HG03521 (cell line): Measurements from ENCODE around the gene CCL23.
"Not testable (repeated sequence)": the region's sequence is repeated elsewhere in the genome, so short reads cannot be mapped to it uniquely, and the experiment has no call there.

ENCODE experiments used
- ATAC-seq: cut with Tn5 transposase; IDR thresholded peaks from one replicate; pipeline ENCODE4 v1.9.1; 2021; ENCODE audit warnings: mild to moderate bottlenecking, moderate library complexity; ENCODE audit not compliant: unreplicated experiment

CCL23 gene

DNA sequence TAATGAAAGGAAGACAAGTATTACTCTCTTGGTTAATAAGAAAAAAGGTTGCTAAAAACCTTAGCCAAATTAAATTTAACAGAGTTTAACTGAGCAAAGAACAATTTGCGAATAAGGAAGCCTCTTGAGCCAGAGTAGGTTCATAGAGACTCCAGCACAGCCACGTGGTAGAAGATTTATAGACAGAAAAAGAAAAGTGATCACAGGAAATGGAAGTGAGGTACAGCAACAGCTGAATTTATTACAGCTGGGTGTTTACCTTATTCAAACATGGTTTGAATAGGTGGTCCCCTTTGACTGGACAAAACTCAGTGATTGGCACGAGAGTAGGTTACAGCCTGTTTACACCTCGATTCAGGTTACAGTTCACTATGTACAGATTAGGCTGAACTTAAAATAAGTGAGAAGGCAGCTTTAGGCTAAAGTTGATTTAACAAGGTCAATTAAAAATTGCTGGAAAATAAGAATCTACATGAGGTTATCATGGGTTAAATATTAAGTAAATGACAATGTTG is 13.1 kb downstream of the CCL23 start:
- no peak for ATAC-seq

DNA sequence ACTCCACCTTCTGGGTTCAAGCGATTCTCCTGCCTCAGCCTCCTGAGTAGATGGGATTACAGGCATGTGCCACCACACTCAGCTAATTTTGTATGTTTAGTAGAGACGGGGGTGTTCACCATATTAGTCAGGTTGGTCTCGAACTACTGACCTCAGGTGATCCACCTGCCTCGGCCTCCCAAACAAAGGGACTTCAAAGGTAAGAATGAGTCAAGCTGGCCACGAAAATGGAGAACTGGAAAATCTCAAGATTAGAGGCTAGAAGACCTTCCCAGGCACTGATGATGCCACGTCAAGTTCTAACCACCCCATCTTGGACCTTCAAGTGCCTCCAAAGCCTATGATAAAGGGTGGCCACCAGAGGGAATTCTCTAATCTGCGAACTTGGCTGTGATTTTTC is 15.1 kb downstream of the CCL23 start:
- ATAC-seq: no peak

DNA sequence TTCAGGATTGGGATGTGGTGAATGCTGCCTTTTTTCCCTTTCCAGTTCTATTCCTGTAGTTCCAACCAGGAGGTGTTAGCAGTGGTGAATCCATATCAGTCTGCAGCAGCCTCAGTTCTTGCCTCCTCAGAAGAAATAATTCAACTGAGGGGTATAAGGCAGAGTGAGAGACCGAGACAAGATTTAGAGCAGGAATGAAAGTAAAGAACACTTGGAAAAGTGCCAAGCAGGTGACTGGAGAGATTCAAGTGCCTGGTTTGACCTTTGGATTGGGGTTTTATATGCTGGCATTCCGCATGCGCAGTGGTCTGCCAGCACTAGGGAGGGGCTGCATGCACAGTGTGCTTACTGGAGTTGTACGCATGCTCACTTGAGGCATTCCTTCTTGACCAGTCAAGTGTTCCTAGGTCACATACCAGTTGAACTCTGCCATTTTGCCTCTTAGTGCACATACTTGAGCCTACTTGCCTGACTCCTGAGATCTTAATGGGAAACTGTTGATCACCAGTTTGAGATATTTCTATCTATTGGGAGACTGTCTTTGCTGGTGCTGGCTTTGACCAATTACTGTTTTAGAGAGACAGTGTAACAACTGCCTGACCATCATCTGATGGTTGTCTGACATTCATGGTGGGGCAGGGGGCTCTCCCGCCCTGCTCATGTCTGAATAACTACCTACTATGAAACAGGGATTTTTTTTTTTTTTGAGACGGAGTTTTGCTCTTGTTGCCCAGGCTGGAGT is 15.7 kb downstream of the CCL23 start:
- ATAC-seq: no peak

DNA sequence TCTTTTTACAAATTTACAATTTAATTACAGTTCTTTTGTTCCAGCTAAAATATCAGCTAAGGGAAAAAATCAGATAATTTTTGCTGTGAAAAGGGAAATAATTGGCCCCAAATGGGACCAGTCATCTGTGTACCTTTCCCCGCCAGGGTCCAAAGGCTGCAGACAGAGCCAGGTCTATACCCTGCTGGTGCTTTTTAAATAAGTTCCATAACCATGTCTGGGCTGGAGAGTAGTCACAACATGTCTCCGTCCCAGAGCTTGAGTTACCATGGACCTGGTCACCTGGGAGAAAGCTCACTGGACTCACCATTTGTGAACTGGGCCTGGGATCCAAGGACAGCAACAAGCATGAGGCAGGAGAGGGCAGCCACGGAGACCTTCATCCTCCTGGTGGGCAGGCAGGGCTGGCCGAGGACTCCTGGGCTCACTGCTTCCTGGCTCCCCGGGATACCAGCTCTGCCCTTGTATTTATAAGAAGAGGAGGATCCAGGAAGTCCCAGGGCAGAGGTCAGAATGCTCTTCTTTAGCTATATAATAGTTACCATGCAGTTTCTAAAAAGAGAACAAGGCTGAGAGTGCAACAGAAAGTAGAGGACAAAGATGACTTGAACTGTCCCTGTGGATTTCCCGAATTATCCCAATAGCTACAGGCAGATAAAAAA is 16.5 kb downstream of the CCL23 start, which contains the start of gene CCL15:
Gene CCL15 (minus strand): TSS at position 444 of the 662 bp plus-strand sequence. CDS start 61 bp downstream, at position 383.
- no peak for ATAC-seq

DNA sequence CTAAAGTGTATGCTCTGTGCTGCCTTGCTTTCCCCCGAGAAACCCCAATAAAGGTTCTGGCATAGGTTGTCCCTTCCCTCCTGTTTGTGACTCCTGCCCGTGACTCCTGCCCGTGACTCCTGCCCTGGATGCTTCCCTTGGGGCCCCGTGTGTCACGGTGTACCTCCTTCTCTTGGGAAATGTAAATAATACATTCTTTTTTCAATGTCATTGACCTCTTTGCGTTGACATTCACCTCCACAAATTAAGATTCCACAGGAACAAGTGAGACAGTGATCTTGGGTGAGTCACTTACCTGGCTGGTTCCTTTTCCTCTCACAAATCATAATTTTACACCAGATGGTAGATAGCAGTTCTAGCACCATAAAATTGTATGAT is 17.1 kb downstream of the CCL23 start:
- ATAC-seq: no peak

DNA sequence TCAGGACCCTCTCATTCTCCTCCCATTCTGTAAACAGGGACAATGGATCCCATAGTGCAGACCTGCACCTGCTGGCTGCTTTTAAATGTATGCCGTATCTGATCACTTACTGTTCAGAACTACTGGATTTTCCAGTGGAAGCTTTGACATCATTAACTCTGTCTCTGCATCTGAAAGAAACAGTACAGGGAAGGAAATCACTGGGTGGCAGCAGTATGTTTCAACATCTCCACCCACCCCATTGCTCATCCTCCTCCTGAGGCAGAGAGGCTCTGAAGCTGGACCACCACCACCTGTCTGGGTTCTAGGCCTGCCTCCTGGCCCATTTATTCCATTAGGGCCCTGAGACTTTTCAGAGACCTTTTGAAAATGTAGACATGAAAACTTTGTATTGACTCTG is 19.0 kb downstream of the CCL23 start:
- ATAC-seq: no peak

DNA sequence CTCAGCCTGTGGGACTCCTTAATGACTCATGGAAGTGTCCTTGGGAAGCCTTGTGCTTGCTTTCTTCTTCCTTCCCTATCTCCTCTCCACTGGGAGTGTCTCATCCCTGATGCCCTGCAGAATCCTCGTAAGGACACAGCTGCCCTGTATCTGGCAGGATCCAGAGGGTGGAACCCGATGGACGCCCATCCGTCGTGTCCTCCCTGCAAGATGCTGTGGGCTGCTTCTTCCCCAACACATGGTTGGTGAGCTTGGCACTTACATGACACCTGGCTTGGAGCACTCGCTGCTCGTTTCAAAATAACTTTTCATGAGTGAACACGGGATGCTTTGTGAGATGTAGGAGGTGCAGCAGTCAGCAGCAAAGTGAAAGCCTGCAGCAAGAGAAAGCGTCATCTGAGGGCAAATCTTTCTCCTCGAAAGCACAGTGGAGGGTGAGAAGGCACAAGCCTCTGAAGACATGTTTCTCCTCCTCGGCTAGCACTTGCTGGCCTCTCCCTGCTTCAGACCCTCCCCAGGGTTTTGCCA is 19.7 kb downstream of the CCL23 start:
- no peak for ATAC-seq

DNA sequence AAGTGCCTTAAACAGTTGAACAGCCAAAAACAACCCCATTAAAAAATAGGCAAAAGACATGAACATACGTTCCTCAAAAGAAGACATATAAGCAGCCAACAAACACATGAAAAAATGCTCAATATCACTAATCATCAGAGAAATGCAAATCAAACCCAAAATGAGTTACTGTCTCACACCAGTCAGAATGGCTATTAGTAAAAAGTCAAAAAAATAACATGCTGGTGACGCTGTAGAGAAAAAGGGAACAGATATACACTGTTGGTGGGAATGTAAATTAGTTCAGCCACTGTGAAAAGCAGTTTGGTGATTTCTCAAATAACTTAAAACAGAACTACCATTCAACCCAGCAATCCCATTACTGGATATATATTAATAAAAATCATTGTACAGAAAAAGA is 22.4 kb downstream of the CCL23 start:
- ATAC-seq: not testable (repeated sequence)

DNA sequence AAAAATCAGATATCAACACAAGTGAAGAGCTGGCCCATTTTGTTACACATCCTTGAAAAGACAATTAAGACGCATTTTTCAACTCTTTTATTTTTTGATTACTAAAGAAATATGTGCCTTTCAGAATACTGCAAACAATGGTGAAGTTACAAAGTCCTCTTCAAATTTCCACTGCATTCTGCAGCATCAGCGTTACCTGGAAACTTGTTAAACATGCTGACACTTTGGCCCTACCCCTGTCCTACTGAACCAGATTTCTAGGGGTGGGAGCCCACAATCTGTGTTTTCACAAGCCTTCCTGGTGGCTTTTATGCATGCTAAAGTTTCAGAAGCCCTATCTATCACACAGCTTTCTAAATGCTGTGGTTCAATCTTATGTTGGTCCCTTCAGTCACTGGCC is 26.7 kb downstream of the CCL23 start:
- ATAC-seq: no peak

DNA sequence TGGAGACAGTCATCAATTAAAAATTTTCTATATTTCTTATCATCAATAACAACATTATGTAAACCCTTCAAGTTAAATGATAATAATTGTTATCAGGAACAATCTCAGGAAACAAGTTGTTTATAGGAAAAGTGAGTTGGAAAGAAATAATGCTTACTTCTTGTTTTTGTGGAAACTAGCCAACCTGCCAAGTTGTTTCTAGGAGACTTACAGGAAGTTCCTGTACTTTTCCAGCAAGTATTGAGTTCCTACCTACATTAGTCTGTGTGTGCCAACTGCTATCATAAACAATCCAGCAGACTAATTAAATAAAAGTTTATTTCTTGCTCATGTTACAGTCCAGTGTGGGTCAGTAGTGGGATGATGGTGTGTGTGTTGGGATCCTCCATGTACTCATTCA is 29.6 kb downstream of the CCL23 start:
- no peak for ATAC-seq

DNA sequence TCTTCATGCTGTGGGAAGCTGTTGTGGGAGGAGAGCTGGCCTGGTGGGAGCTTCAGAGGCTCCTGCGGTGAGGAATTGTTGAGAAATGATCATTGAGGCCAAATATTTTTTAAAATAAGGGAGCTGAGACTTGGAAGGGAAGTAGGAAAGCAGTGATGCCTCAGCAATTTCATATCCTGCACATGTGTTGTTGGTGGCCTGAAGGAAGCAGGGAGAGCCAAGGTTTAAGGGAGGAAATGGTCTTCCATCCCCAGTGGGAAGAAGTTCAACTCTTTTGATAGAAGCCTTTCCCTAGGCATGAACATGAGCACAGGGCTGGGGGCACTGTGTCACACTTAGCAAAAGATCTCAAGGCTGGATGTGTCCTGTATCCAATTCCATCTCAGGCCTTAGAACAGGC is 31.1 kb downstream of the CCL23 start, which contains the start of gene CCL14:
Gene CCL14 (minus strand): TSS at position 87 of the 400 bp plus-strand sequence. CDS start 80 bp downstream, at position 7.
- ATAC-seq: no peak

DNA sequence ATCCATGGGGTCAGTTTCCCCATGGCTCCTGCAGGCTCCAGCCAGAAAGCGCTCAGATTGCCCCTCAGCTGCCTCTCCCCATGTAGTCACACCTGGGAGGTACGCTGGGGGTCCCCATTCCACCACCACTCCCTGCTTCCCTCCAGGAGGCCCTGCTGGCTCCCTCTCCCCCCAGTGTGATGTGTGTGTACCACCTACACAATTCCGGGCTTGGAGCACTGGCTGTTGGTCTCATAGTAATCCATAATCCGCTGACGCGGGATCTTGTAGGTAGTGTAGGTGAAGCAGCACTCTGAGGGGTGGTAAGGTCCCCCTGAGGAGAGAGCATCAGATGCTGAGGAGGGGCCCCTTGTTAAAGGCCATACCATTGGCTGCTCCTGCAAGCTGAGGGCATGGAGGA is 33.6 kb downstream of the CCL23 start:
- no peak for ATAC-seq

DNA sequence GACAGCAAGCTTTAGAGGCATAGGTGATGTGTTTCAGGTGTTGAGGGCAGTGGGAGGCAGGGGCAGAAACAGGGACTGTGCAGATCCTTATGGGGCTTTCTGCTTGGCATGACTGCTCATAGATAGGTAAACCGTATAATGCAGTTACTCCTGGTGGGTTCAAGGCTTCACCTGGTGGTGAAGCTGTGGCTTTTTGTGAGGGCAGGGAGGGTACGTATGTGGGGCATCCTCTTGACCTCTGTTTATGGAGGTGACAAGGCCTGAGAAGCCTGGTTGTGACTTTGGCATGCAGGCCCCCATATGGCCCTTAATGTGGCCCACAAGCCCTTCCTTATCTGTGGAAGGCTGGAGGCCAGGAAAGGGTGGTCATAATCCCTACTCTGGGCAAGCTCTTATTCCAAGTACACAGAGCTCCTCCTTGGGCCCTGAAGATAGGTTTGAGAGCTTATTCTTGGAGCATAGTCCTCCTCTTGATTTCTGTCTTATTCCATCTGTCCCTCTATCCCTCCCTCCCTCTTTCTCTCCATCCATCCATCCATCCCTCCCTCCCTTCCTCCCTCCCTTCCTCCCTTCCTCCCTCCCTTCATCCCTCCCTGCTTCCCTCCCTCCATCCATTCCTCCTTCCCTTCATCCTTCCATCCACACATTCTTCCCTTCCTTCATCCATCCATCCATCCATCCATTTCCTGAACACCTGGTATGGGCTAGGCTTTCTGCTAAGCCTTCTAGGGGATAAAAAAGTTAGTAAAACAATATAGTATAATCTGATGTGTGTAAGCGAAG is 35.2 kb downstream of the CCL23 start:
- ATAC-seq: no peak

DNA sequence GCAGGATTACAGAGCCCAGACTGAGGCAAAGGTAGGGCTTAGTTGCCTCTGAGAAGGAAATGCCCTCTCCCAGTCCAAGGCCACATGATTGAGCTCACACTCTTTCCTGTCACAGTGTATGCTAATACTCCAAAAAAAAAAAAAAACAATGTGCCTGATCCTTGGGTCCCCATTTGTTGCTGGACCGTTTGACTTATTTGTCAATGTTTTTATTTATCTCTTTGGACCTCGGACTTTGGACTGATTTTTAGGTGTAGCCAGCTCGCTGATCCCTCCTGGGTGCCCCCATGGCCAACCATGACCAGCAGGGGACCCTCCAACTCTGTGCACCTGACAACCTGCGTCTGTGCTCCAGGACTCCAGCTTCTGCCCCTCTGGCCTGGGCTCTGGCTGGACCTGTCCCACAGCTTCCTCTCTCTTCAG is 35.9 kb downstream of the CCL23 start:
- ATAC-seq: no peak

DNA sequence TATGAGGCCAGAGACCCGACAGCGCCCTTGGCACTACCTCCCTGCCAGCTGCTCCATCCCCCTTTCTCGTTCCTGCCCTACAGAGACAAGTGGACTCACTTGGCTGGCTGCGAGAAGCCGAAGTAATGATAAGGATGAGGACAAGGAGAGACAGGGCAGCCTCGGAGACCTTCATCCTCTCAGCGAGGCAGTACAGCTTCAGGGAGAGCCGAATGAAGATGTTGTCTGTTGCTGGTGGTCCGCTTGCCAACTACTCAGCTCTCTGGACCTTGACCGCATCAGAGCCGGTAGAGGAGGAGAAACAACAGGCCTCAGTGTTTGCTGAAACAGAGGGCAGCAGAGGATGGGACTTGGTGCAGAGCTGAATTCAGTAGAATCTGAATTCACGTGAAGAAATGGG is 36.5 kb downstream of the CCL23 start, which contains the start of gene CCL16:
Gene CCL16 (minus strand): TSS at position 252 of the 400 bp plus-strand sequence. CDS start 77 bp downstream, at position 175.
- ATAC-seq: no peak

DNA sequence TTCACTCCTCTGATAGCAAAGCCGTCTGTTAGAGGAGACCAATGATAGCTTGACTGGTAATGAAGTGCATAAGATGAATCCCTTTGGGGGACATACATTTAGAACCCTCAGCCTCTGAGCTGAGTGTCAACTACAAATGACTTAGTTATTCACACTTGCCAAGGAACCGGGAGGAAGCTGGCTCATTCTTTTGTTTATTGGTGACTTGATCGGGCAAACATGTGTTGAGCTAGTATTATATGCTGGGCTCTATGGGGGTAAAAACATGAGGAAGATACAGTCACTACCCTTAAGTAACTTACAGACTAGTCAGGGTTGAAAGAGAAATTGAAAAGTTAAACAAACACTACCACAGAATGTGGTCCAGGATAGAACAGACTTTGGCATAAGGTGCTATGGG is 39.4 kb downstream of the CCL23 start:
- no peak for ATAC-seq

DNA sequence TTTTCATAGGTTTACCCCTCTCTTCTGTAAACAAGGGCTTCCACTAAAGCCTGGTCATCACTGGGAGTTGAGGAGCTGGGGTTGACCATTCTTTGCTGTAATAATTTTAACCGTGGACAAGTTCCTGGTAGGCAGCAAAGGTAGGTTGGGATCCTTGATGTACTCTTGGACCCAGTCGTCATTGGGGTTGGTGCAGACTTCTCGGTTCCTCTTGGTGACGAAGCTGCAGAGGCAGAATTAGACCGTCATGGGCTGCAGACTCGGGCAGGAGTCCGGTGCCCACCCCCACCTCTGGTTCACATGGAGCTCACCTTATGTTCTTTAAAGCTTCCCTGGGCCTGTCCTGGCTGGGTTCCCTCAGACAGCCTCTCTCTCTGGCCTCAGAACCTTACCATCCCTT is 40.3 kb downstream of the CCL23 start:
- no peak for ATAC-seq

DNA sequence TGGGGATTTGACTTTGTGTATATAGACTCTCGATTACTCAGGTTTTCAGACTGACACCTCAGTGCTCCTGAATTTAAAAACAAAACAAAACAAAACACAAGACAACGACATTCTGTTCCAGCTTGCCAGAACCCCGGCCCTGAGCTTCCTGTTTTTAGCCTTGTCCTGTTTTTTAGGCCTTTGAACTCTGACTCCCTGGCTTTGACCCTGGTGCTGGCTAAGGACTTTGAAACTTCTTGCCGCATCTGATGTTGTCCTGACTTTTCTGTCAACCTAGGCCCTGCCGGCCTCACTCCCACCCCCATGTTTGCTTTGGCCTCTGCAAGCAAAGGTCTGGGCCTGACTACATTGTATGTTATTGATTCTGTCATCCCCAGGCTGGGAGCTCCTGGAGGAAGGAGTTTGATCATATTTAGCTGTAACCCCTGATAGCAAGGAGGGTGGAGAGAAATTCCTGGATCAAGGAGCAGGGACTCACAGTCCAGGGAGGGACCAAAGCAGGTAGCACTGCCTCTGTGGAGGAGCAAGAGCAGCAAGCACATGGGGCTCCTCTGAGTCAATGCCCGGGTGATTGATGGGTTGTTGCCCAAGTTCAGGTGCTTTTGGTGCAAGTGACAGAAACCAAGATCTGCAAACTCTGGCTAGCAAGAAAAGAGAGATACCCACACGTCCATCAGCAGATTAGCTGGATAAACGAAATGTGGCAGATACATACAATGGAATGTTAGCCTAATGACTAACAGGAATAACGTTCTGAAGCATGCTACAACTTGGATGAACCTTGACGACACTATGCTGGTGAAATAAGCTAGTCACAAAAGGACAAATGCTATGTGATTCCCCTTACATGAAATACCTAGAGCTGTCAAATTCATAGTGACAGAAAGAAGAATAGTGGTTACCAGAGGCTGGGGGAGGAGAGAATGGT is 44.2 kb downstream of the CCL23 start:
- ATAC-seq: no peak

DNA sequence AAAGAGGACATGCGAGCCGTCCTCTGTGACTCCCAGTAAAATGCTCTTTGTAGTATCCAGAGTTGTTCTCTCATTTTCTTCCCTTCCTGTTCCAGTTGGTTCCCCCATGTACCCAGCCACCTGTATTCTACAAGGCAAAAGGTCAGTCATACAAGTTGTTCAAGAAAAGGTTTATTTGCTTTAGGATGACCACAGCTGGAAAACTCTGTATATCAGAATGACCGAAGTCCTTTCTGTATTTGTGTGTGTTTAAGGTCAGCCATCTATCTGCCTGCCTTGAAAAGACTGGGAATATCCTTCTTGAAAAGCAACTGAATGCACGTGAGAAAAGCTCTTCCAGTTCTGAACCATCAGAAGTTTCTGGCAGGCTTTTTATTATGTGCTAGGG is 44.8 kb downstream of the CCL23 start:
- no peak for ATAC-seq

DNA sequence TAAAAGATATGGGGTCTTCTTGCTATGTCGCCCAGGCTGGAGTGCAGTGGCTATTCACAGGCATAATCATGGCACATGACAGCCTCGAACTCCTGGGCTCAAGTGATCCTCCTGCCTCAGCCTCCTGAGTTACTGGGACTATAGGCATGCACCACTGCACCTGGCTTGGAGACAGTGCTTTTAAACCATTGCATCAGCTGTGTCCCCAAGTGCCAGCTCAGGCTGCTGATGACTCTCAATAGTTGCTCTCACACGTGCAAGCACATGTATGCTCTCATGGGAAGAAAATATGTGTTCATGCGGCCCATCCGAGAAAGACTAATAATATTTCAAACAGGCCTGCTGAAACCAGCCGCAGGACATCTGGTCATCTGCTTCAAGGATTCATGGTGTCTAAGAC is 45.2 kb downstream of the CCL23 start:
- no peak for ATAC-seq
